Esophagus muscularis mucosa (tissue), 4 donors: ENCODE measurements around the gene F11. TPM values are rescaled to one million over a fixed set of nuclear protein-coding genes. Genes with fewer than 3 reads are reported as not detected.

Experiments
- DNase-seq: peaks from one replicate; pipeline ENCODE4 v3.0.0-alpha.2; 2017; ENCODE audit errors: extremely low spot score
- H3K27ac ChIP-seq, 4 donors: fragments of 200-600 bp; sonication (generic); replicated peaks in 1 of 4; 1 replicate in 3 of 4; 2 replicates in 1 of 4; pipeline ENCODE4 v1.5.1; 2016 to 2019; ENCODE audit warnings: mild to moderate bottlenecking in 1 of 4
- H3K27me3 ChIP-seq, 4 donors: fragments of 200-600 bp; sonication (generic); one replicate each; pipeline versions ENCODE4 v1.5.1 to v1.6.0; 2016 to 2019
- H3K36me3 ChIP-seq, 4 donors: fragments of 200-600 bp; sonication (generic); one replicate each; pipeline ENCODE4 v1.5.1; 2016 to 2019
- H3K4me1 ChIP-seq, 4 donors: fragments of 200-600 bp; sonication (generic); one replicate each; pipeline ENCODE4 v1.5.1; 2016 to 2019
- H3K4me3 ChIP-seq, 4 donors: fragments of 200-600 bp; sonication (generic); 1 replicate in 2 of 4; 2 replicates in 2 of 4; pipeline ENCODE4 v1.5.1; 2016 to 2019; ENCODE audit warnings: mild to moderate bottlenecking in 4 of 4, moderate library complexity in 1 of 4
- H3K9me3 ChIP-seq, 4 donors: fragments of 200-600 bp; sonication (generic); 1 replicate in 3 of 4; 2 replicates in 1 of 4; pipeline ENCODE4 v1.5.1; 2016 to 2019
- CTCF ChIP-seq, 3 experiments: fragments of 200-600 bp in 2 of 3; fragments of 450-650 bp in 1 of 3; sonication (generic) in 2 of 3; IDR thresholded peaks; one replicate each; pipeline ENCODE4 v1.5.1; 2017 to 2019; ENCODE audit warnings: antibody characterized with exemption in 3 of 3, mild to moderate bottlenecking in 2 of 3, moderate library complexity in 1 of 3
- EP300 ChIP-seq: sonication (generic); formaldehyde crosslinking; IDR thresholded peaks from one replicate; pipeline ENCODE4 v1.6.1; 2017; ENCODE audit warnings: antibody characterized with exemption
- POLR2A ChIP-seq: fragments of 450-650 bp; IDR thresholded peaks from one replicate; pipeline ENCODE4 v1.6.1; 2017; ENCODE audit warnings: antibody characterized with exemption, moderate library complexity, mild to moderate bottlenecking, low read depth
- POLR2AphosphoS5 ChIP-seq, 2 donors: sonication (generic); formaldehyde crosslinking; IDR thresholded peaks; one replicate each; pipeline ENCODE4 v1.6.1; 2017; ENCODE audit warnings: antibody characterized with exemption in 2 of 2
- WGBS: methylation state at CpG from one replicate; pipeline ENCODE4 v1.1.5; 2018; 5-methylcytosine and 5-hydroxymethylcytosine counted together
- intact Hi-C: fragments of 100-400 bp; cut with DNase I; formaldehyde crosslinking; loops from one replicate; pipeline ENCODE4 v1.15.1; 2023
- total RNA-seq, 4 donors: library from RNA; depleted of rRNA; stranded (reverse); fragments of >200 nt; gene quantifications; one replicate each; pipeline versions ENCODE4 v1.1.0 to v1.2.1, GENCODE V29; 2016

The F11 gene
- total RNA-seq: not detected

- Histone ChIP-seq H3K36me3 (no peaks in the 10 kb centered on the region), H3K4me1 (no peaks in the 10 kb centered on the region), H3K4me3 (no peak within 1 kb of the TSS), H3K9me3 (no peaks in the 10 kb centered on the region), H3K27ac (no peak within 1 kb of the TSS), H3K27me3 (peaks cover 0 to 9% (median 0%) of the 10 kb centered on the region in 4 donors)
- intact Hi-C loops: no loop called here
- TF ChIP-seq CTCF (IDR thresholded peaks at IDR 0.05) (no peak), POLR2A (no peak), EP300 (no peak), POLR2AphosphoS5 (IDR thresholded peaks at IDR 0.05) (no peak)
- DNase-seq: no peak
- WGBS: 78% methylated on average over 10 of the region's 10 CpGs
Observed at GRCh38 chr4:186265683-186266652, at the start of gene F11. Gene F11, plus strand, starts transcription at chr4:186266189. Its CDS starts 948 bp downstream, at chr4:186267137.

GRCh38 chr4:186216465-186217024, 49.4 kb upstream of the F11 start:
- peaks cover 0 to 12% (median 0%) of the 10 kb centered on the region in 4 donors for H3K36me3 ChIP-seq
- intact Hi-C loops: no loop called here
- no peaks in the 10 kb centered on the region for H3K27me3 ChIP-seq
- H3K4me3 ChIP-seq: no peak overlapping the region
- H3K4me1 ChIP-seq: no peaks in the 10 kb centered on the region
- TF ChIP-seq EP300 (no peak), POLR2AphosphoS5 (IDR thresholded peaks at IDR 0.05) (no peak), CTCF (IDR thresholded peaks at IDR 0.05) (no peak), POLR2A (no peak)
- H3K27ac ChIP-seq: no peak overlapping the region
- WGBS: 64% methylated on average over 8 of the region's 8 CpGs
- H3K9me3 ChIP-seq: no peaks in the 10 kb centered on the region
- no peak for DNase-seq

- Histone ChIP-seq H3K36me3 (no peaks in the 10 kb centered on the region), H3K4me3 (no peak overlapping the region), H3K27me3 (no peaks in the 10 kb centered on the region), H3K4me1 (no peaks in the 10 kb centered on the region), H3K27ac (no peak overlapping the region), H3K9me3 (no peaks in the 10 kb centered on the region)
- TF ChIP-seq EP300 (no peak), POLR2AphosphoS5 (IDR thresholded peaks at IDR 0.05) (no peak), CTCF (IDR thresholded peaks at IDR 0.05) (no peak), POLR2A (no peak)
- 74% methylated on average over 1 of the region's 1 CpG for WGBS
- intact Hi-C loops: no loop called here
- no peak for DNase-seq
Observed at GRCh38 chr4:186217733-186218293, 48.2 kb upstream of the F11 start.

GRCh38 chr4:186221624-186222023, 44.4 kb upstream of the F11 start:
- WGBS: 86% methylated on average over 1 of the region's 1 CpG
- no peaks in the 10 kb centered on the region for H3K36me3 ChIP-seq
- no peaks in the 10 kb centered on the region for H3K27me3 ChIP-seq
- TF ChIP-seq POLR2AphosphoS5 (IDR thresholded peaks at IDR 0.05): no peak
- TF ChIP-seq POLR2A: no peak
- no peak for TF ChIP-seq CTCF (IDR thresholded peaks at IDR 0.05)
- TF ChIP-seq EP300: no peak
- intact Hi-C loops: no loop called here
- no peak overlapping the region for H3K4me3 ChIP-seq
- H3K4me1 ChIP-seq: no peaks in the 10 kb centered on the region
- no peak for DNase-seq
- H3K9me3 ChIP-seq: peaks cover 0 to 6% (median 0%) of the 10 kb centered on the region in 4 donors
- no peak overlapping the region for H3K27ac ChIP-seq
